OCI-LY3 (cell line): ENCODE data around the gene RAB2B.

Source experiments
- CTCF ChIP-seq: fragments of 200-600, 300-600 bp; sonication (generic); IDR thresholded peaks from 2 replicates; pipeline ENCODE4 v1.5.1; 2014; ENCODE audit warnings: antibody characterized with exemption, low read length, low read depth
- EZH2phosphoT487 ChIP-seq: fragments of 200-600 bp; shearing (Covaris generic); IDR thresholded peaks from 2 replicates; pipeline ENCODE4 v1.6.1; 2018; ENCODE audit warnings: antibody characterized with exemption, mixed run types, low read depth

GRCh38 chr14:21525962-21526671 is 49.4 kb upstream of the RAB2B start, which contains the start of gene SALL2:
- TF ChIP-seq CTCF = no peak
- no peak for TF ChIP-seq EZH2phosphoT487
